AG09309 (cell line): Measurements from ENCODE around the gene SH3BP2.

ENCODE experiments used
- DNase-seq: peaks from one replicate; pipeline ENCODE4 v3.0.0-alpha.2; 2010; ENCODE audit warnings: low read depth
- H3K4me3 ChIP-seq: 2 replicates; pipeline ENCODE4 v1.5.1; 2011; ENCODE audit warnings: mild to moderate bottlenecking, low read depth, low read length, moderate library complexity; ENCODE audit not compliant: control insufficient read depth
- CTCF ChIP-seq: IDR thresholded peaks from 2 replicates; pipeline ENCODE4 v1.5.1; 2011; ENCODE audit warnings: mild to moderate bottlenecking, low read depth, low read length, inconsistent platforms; ENCODE audit not compliant: insufficient read depth, control insufficient read depth; ENCODE audit errors: missing control alignments

The SH3BP2 gene

GRCh38 chr4:2858451-2859217 lies 65.7 kb downstream of the SH3BP2 start:
- TF ChIP-seq CTCF, result no peak
- no peak overlapping the region for H3K4me3 ChIP-seq
- no peak for DNase-seq

- TF ChIP-seq CTCF, result no peak
- DNase-seq, result no peak
Measured at GRCh38 chr4:2859514-2859913, 66.6 kb downstream of the SH3BP2 start.

GRCh38 chr4:2860391-2861348 lies 67.8 kb downstream of the SH3BP2 start:
- no peak for TF ChIP-seq CTCF
- no peak for DNase-seq

More at GRCh38 chr4:2859514-2859913, 66.6 kb downstream of the SH3BP2 start:
- no peak overlapping the region for H3K4me3 ChIP-seq

GRCh38 chr4:2861631-2862436 lies 68.9 kb downstream of the SH3BP2 start:
- no peak for TF ChIP-seq CTCF
- no peak overlapping the region for H3K4me3 ChIP-seq
- no peak for DNase-seq

More at GRCh38 chr4:2860391-2861348, 67.8 kb downstream of the SH3BP2 start:
- H3K4me3 ChIP-seq, result no peak overlapping the region

- no peak overlapping the region for H3K4me3 ChIP-seq
- no peak for TF ChIP-seq CTCF
- no peak for DNase-seq
Measured at GRCh38 chr4:2862528-2862927, 69.6 kb downstream of the SH3BP2 start.

GRCh38 chr4:2863649-2864048 lies 70.8 kb downstream of the SH3BP2 start:
- TF ChIP-seq CTCF, result no peak
- no peak overlapping the region for H3K4me3 ChIP-seq
- no peak for DNase-seq
